ENCODE results near the gene LYRM2.

Gene LYRM2

GRCh38 chr6:89590133-89590532, 48.4 kb downstream of the LYRM2 start:
- DNase-seq: no peak

- DNase-seq: no peak
Measured at GRCh38 chr6:89589297-89590025, 49.1 kb downstream of the LYRM2 start.

- DNase-seq: no peak
Measured at GRCh38 chr6:89585154-89585553, 53.4 kb downstream of the LYRM2 start.

- no peak for DNase-seq
Measured at GRCh38 chr6:89584539-89584938, 54.0 kb downstream of the LYRM2 start.

GRCh38 chr6:89583559-89583958, 55.0 kb downstream of the LYRM2 start:
- DNase-seq: no peak

- no peak for DNase-seq
Measured at GRCh38 chr6:89582669-89583325, 55.8 kb downstream of the LYRM2 start.

- peak; percentile 19 for DNase-seq
Measured at GRCh38 chr6:89581689-89582088, 56.9 kb downstream of the LYRM2 start.

GRCh38 chr6:89580997-89581666, 57.4 kb downstream of the LYRM2 start:
- DNase-seq: no peak

- DNase-seq: no peak
Measured at GRCh38 chr6:89575562-89575960, 63.0 kb downstream of the LYRM2 start.

GRCh38 chr6:89574910-89575561, 63.5 kb downstream of the LYRM2 start:
- no peak for DNase-seq

GRCh38 chr6:89567630-89568390, 70.7 kb downstream of the LYRM2 start:
- DNase-seq: no peak

- no peak for DNase-seq
Measured at GRCh38 chr6:89566930-89567629, 71.5 kb downstream of the LYRM2 start.

GRCh38 chr6:89566008-89566800, 72.3 kb downstream of the LYRM2 start:
- DNase-seq: no peak

GRCh38 chr6:89564752-89565427, 73.7 kb downstream of the LYRM2 start:
- peak; percentile 17 for DNase-seq

GRCh38 chr6:89563866-89564265, 74.7 kb downstream of the LYRM2 start:
- DNase-seq: no peak

- no peak for DNase-seq
Measured at GRCh38 chr6:89562093-89562973, 76.2 kb downstream of the LYRM2 start.

- no peak for DNase-seq
Measured at GRCh38 chr6:89559487-89559886, 79.1 kb downstream of the LYRM2 start.

GRCh38 chr6:89555806-89556205, 82.7 kb downstream of the LYRM2 start:
- DNase-seq: peak; percentile 83

GRCh38 chr6:89555031-89555430, 83.5 kb downstream of the LYRM2 start:
- DNase-seq: no peak

- DNase-seq: peak; percentile 42
Measured at GRCh38 chr6:89554106-89554505, 84.4 kb downstream of the LYRM2 start.
